ENCODE measurements around the gene AFF3.

The AFF3 gene, protein sequence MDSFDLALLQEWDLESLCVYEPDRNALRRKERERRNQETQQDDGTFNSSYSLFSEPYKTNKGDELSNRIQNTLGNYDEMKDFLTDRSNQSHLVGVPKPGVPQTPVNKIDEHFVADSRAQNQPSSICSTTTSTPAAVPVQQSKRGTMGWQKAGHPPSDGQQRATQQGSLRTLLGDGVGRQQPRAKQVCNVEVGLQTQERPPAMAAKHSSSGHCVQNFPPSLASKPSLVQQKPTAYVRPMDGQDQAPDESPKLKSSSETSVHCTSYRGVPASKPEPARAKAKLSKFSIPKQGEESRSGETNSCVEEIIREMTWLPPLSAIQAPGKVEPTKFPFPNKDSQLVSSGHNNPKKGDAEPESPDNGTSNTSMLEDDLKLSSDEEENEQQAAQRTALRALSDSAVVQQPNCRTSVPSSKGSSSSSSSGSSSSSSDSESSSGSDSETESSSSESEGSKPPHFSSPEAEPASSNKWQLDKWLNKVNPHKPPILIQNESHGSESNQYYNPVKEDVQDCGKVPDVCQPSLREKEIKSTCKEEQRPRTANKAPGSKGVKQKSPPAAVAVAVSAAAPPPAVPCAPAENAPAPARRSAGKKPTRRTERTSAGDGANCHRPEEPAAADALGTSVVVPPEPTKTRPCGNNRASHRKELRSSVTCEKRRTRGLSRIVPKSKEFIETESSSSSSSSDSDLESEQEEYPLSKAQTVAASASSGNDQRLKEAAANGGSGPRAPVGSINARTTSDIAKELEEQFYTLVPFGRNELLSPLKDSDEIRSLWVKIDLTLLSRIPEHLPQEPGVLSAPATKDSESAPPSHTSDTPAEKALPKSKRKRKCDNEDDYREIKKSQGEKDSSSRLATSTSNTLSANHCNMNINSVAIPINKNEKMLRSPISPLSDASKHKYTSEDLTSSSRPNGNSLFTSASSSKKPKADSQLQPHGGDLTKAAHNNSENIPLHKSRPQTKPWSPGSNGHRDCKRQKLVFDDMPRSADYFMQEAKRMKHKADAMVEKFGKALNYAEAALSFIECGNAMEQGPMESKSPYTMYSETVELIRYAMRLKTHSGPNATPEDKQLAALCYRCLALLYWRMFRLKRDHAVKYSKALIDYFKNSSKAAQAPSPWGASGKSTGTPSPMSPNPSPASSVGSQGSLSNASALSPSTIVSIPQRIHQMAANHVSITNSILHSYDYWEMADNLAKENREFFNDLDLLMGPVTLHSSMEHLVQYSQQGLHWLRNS (N-terminal part only)

DNA sequence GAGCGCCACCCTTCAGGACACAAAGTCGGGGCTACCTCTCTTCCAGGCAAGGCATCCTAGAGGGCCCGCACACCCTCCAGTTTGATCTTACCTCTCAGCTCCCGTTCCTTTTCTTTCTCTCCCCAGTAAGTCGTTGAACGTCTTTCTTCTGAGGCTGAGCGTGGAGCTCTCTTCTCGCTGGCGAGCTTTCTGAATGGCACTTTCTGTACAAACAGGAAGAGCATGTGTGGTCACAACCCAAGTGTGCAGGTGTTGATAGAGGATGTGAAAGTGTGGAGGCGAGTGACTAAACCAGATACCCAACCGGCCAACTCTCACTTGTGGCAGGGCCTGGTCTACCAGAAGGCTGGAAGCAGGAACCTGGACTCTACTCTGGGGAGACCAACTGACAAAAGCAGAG is at the start of gene AFF3:
Gene AFF3 (minus strand): TSS at position 198 of the 400 bp plus-strand sequence. CDS start 38,136 bp downstream, outside the sequence.
- TF ChIP-seq EP300 (IDR thresholded peaks at IDR 0.05; ENCODE audit: borderline replicate concordance) (no peak), TCF12 (IDR thresholded peaks at IDR 0.05; ENCODE audit: low read depth) (no peak), NFIC (IDR thresholded peaks at IDR 0.05) (no peak), ZBTB7A (IDR thresholded peaks at IDR 0.05; ENCODE audit: low read depth) (no peak), YY1 (IDR thresholded peaks at IDR 0.05; ENCODE audit: low read depth) (no peak), CEBPB (IDR thresholded peaks at IDR 0.05) (no peak), TEAD4 (IDR thresholded peaks at IDR 0.05) (no peak), TAF1 (IDR thresholded peaks at IDR 0.05; ENCODE audit: low read depth) (no peak), EGR1 (IDR thresholded peaks at IDR 0.05) (no peak)

DNA sequence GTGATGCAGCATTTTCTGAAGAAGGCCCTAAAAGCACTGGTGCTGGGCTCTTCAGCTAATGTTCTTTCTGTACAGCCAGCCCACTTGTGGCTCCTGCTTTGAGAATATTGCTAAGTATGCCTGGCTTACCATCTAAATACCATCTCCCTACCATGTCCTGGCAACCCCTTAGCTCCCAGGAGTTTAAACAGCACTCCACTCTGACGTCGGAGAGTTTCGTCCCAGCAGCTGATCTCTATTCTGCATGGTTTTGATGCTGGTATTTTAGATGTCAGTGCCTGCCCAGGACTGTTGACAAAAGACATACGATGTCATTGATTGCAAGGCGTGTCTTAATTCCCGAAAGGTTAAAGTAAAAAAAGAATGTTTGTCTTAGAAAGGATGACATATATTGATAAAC is 47.0 kb upstream of the AFF3 start:
- TF ChIP-seq, protein P1, sequence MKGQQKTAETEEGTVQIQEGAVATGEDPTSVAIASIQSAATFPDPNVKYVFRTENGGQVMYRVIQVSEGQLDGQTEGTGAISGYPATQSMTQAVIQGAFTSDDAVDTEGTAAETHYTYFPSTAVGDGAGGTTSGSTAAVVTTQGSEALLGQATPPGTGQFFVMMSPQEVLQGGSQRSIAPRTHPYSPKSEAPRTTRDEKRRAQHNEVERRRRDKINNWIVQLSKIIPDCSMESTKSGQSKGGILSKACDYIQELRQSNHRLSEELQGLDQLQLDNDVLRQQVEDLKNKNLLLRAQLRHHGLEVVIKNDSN (IDR thresholded peaks at IDR 0.05) = no peak
- TF ChIP-seq ZBTB7A (IDR thresholded peaks at IDR 0.05; ENCODE audit: low read depth) = no peak
- no peak for TF ChIP-seq TAF1 (IDR thresholded peaks at IDR 0.05; ENCODE audit: low read depth)
- no peak for TF ChIP-seq YY1 (IDR thresholded peaks at IDR 0.05; ENCODE audit: low read depth)
- TF ChIP-seq RAD21 (IDR thresholded peaks at IDR 0.05; ENCODE audit: low read depth) = no peak
- TF ChIP-seq EGR1 (IDR thresholded peaks at IDR 0.05) = no peak
- no peak for TF ChIP-seq FOXM1 (IDR thresholded peaks at IDR 0.05; ENCODE audit: borderline replicate concordance, low read depth)
- no peak for TF ChIP-seq TEAD4 (IDR thresholded peaks at IDR 0.05)
- no peak for TF ChIP-seq NFIC (IDR thresholded peaks at IDR 0.05)
- no peak for TF ChIP-seq CEBPB (IDR thresholded peaks at IDR 0.05)
- TF ChIP-seq, protein P2, sequence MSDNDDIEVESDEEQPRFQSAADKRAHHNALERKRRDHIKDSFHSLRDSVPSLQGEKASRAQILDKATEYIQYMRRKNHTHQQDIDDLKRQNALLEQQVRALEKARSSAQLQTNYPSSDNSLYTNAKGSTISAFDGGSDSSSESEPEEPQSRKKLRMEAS (IDR thresholded peaks at IDR 0.05) = no peak
- TF ChIP-seq, protein P3, sequence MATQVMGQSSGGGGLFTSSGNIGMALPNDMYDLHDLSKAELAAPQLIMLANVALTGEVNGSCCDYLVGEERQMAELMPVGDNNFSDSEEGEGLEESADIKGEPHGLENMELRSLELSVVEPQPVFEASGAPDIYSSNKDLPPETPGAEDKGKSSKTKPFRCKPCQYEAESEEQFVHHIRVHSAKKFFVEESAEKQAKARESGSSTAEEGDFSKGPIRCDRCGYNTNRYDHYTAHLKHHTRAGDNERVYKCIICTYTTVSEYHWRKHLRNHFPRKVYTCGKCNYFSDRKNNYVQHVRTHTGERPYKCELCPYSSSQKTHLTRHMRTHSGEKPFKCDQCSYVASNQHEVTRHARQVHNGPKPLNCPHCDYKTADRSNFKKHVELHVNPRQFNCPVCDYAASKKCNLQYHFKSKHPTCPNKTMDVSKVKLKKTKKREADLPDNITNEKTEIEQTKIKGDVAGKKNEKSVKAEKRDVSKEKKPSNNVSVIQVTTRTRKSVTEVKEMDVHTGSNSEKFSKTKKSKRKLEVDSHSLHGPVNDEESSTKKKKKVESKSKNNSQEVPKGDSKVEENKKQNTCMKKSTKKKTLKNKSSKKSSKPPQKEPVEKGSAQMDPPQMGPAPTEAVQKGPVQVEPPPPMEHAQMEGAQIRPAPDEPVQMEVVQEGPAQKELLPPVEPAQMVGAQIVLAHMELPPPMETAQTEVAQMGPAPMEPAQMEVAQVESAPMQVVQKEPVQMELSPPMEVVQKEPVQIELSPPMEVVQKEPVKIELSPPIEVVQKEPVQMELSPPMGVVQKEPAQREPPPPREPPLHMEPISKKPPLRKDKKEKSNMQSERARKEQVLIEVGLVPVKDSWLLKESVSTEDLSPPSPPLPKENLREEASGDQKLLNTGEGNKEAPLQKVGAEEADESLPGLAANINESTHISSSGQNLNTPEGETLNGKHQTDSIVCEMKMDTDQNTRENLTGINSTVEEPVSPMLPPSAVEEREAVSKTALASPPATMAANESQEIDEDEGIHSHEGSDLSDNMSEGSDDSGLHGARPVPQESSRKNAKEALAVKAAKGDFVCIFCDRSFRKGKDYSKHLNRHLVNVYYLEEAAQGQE (IDR thresholded peaks at IDR 0.05; ENCODE audit: low read depth) = no peak
- TF ChIP-seq CREB1 (IDR thresholded peaks at IDR 0.05; ENCODE audit: low read depth) = no peak
- no peak for TF ChIP-seq EP300 (IDR thresholded peaks at IDR 0.05; ENCODE audit: borderline replicate concordance)
- TF ChIP-seq TCF12 (IDR thresholded peaks at IDR 0.05; ENCODE audit: low read depth) = no peak

DNA sequence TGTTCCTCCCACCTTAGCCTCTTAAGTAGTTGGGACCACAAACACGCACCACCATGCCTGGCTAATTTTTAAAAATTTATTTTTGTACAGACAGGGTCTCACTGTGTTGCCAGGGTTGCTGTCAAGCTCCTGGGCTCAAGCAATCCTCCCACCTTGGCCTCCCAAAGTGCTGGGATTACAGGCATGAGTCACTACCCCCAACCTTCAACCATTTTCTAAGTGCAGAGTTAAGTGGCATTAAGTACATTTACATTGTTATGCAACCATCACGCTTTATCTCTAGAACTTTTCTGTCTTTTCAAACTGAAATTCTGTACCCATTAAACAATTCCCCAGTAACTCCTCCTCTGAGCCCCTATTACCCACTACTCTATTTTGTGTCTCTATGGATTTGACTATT is 45.9 kb upstream of the AFF3 start:
- TF ChIP-seq TCF12 (IDR thresholded peaks at IDR 0.05; ENCODE audit: low read depth) = no peak
- TF ChIP-seq TAF1 (IDR thresholded peaks at IDR 0.05; ENCODE audit: low read depth) = no peak
- no peak for TF ChIP-seq FOXM1 (IDR thresholded peaks at IDR 0.05; ENCODE audit: borderline replicate concordance, low read depth)
- TF ChIP-seq YY1 (IDR thresholded peaks at IDR 0.05; ENCODE audit: low read depth) = no peak
- TF ChIP-seq TEAD4 (IDR thresholded peaks at IDR 0.05) = no peak
- no peak for TF ChIP-seq ZBTB7A (IDR thresholded peaks at IDR 0.05; ENCODE audit: low read depth)
- no peak for TF ChIP-seq CREB1 (IDR thresholded peaks at IDR 0.05; ENCODE audit: low read depth)

DNA sequence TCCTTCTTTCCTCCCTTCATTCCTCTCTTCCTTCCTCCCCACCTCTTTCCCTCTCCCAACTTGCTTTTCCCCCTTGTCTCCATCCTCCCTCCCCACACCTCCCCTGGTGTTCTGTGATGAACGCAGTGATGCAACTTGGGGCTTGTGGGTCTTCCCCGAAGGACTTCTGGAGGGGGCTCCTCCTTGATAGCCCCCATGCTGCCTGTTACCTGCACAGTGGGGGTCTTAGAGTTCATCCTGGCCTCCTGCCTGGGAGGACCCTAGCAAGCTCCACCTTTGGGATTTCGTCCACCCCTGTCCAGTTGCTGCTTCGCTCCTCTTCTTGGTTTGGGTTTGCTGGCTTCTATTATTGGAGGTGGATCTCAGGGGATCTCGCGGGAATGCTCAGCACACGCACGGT is 43.7 kb upstream of the AFF3 start:
- TF ChIP-seq EGR1 (IDR thresholded peaks at IDR 0.05) = no peak
- TF ChIP-seq TAF1 (IDR thresholded peaks at IDR 0.05; ENCODE audit: low read depth) = no peak
- TF ChIP-seq RAD21 (IDR thresholded peaks at IDR 0.05; ENCODE audit: low read depth) = no peak
- TF ChIP-seq, protein P2 (IDR thresholded peaks at IDR 0.05) = no peak
- TF ChIP-seq FOXM1 (IDR thresholded peaks at IDR 0.05; ENCODE audit: borderline replicate concordance, low read depth) = no peak
- no peak for TF ChIP-seq TEAD4 (IDR thresholded peaks at IDR 0.05)
- no peak for TF ChIP-seq CREB1 (IDR thresholded peaks at IDR 0.05; ENCODE audit: low read depth)
- no peak for TF ChIP-seq ZBTB7A (IDR thresholded peaks at IDR 0.05; ENCODE audit: low read depth)
- no peak for TF ChIP-seq CEBPB (IDR thresholded peaks at IDR 0.05)
- no peak for TF ChIP-seq EP300 (IDR thresholded peaks at IDR 0.05; ENCODE audit: borderline replicate concordance)
- no peak for TF ChIP-seq TCF12 (IDR thresholded peaks at IDR 0.05; ENCODE audit: low read depth)
- TF ChIP-seq, protein P1 (IDR thresholded peaks at IDR 0.05) = no peak
- TF ChIP-seq YY1 (IDR thresholded peaks at IDR 0.05; ENCODE audit: low read depth) = no peak
- no peak for TF ChIP-seq NFIC (IDR thresholded peaks at IDR 0.05)
- TF ChIP-seq, protein P3 (IDR thresholded peaks at IDR 0.05; ENCODE audit: low read depth) = no peak

All from Ishikawa (cell line).